HepG2 (cell line): ENCODE data around the gene INAFM1. TPM values are rescaled to one million over a fixed set of nuclear protein-coding genes. Genes with fewer than 3 reads are reported as not detected.

Experiments
- MBNL3 ChIP-seq: fragments of 250-450 bp; sonication (Bioruptor Pico); conservative IDR thresholded peaks from 2 replicates; pipeline ENCODE4 v1.8.0; 2022; ENCODE audit warnings: mild to moderate bottlenecking, inconsistent platforms
- MED1 ChIP-seq: sonication (generic); formaldehyde crosslinking; IDR thresholded peaks from 2 replicates; pipeline ENCODE4 v1.4.0; 2020; ENCODE audit warnings: missing genetic modification reagents
- MIER3 ChIP-seq: IDR thresholded peaks from 2 replicates; pipeline ENCODE4 v1.6.1; 2016; ENCODE audit warnings: missing compliant biosample characterization, borderline replicate concordance
- NR2C2 ChIP-seq: sonication (generic); formaldehyde crosslinking; IDR thresholded peaks from 2 replicates; pipeline ENCODE4 v1.4.0; 2020; ENCODE audit warnings: missing genetic modification reagents, mild to moderate bottlenecking, moderate library complexity, borderline replicate concordance
- PATZ1 ChIP-seq: sonication (generic); formaldehyde crosslinking; IDR thresholded peaks from 2 replicates; pipeline ENCODE4 v1.4.0; 2020; ENCODE audit warnings: missing genetic modification reagents
- PHF20 ChIP-seq: sonication (generic); formaldehyde crosslinking; IDR thresholded peaks from 2 replicates; pipeline ENCODE4 v1.5.0; 2020; ENCODE audit warnings: mild to moderate bottlenecking, missing genetic modification reagents
- REL ChIP-seq: sonication (generic); formaldehyde crosslinking; conservative IDR thresholded peaks from 2 replicates; pipeline ENCODE4 v1.8.0; 2022; ENCODE audit warnings: mild to moderate bottlenecking, missing genetic modification reagents, moderate library complexity
- RFX3 ChIP-seq: IDR thresholded peaks from 2 replicates; pipeline ENCODE4 v1.6.1; 2016; ENCODE audit warnings: missing biosample characterization, missing genetic modification reagents
- SKIL ChIP-seq: sonication (generic); formaldehyde crosslinking; IDR thresholded peaks from 2 replicates; pipeline ENCODE4 v1.8.0; 2022; ENCODE audit warnings: missing genetic modification reagents, mild to moderate bottlenecking, moderate library complexity, borderline replicate concordance
- SP5 ChIP-seq: IDR thresholded peaks from 2 replicates; pipeline ENCODE4 v1.6.1; 2016; ENCODE audit warnings: low read depth, borderline replicate concordance
- TERF1 ChIP-seq: sonication (generic); formaldehyde crosslinking; IDR thresholded peaks from 2 replicates; pipeline ENCODE4 v1.8.0; 2022; ENCODE audit warnings: mild to moderate bottlenecking, missing genetic modification reagents, moderate library complexity
- ZBTB44 ChIP-seq: sonication (generic); formaldehyde crosslinking; IDR thresholded peaks from 2 replicates; pipeline ENCODE4 v1.4.0; 2020; ENCODE audit warnings: missing genetic modification reagents
- ZMYM3 ChIP-seq: sonication (generic); formaldehyde crosslinking; IDR thresholded peaks from 2 replicates; pipeline ENCODE4 v1.5.1; 2020; ENCODE audit warnings: mild to moderate bottlenecking, missing genetic modification reagents
- polyA plus RNA-seq, 8 experiments: library from polyadenylated mRNA; depleted of rRNA in 3 of 8; stranded (reverse) in 7 of 8; unstranded in 1 of 8; fragments of >200 nt; fragmentation: Illumina TruSeq in 4 of 8; extraction: Trizol in 4 of 8; gene quantifications; 2 replicates each; pipeline versions ENCODE4 v1.2.1 to v1.2.3, GENCODE V29; 2011 to 2016; ENCODE audit warnings: low read depth in 4 of 8, missing spikeins in 1 of 8, mixed read lengths in 1 of 8; ENCODE audit not compliant: insufficient read depth in 1 of 8
- total RNA-seq, 5 experiments: library from RNA; depleted of rRNA; stranded (reverse); fragments of >200 nt; fragmentation: Illumina TruSeq; extraction: Trizol; gene quantifications; 2 replicates each; pipeline ENCODE4 v1.2.3, GENCODE V29; 2016; ENCODE audit warnings: low read depth in 1 of 5

The INAFM1 gene
- total and polyA plus RNA-seq, 2 of the 13 experiments (the other 11 are each of a cell fraction or from before 2014, with no cell fraction given), result 0.88 to 1.9 TPM

- 0 out of 2 replicates have a peak, but pooled peaks have one; percentile 66 for TF ChIP-seq TERF1 (CRISPR knock-in tag)
- TF ChIP-seq NR2C2, result no peak
- TF ChIP-seq ZBTB44 (CRISPR knock-in tag), result no peak
- peak; percentile 77 for TF ChIP-seq REL (CRISPR knock-in tag)
- TF ChIP-seq PATZ1 (CRISPR knock-in tag), result peak; percentile 96
- no peak for TF ChIP-seq RFX3 (CRISPR knock-in tag)
- 0 out of 2 replicates have a peak, but pooled peaks have one; percentile 43 for TF ChIP-seq PHF20 (CRISPR knock-in tag)
- TF ChIP-seq MBNL3, result no peak
- peak; percentile 73; the same call in 1 of the 2 replicates for TF ChIP-seq ZMYM3 (CRISPR knock-in tag)
- no peak; the same call in 1 of the 2 replicates for TF ChIP-seq MIER3 (CRISPR knock-in tag)
- TF ChIP-seq MED1 (CRISPR knock-in tag), result peak; percentile 83
- peak; percentile 92 for TF ChIP-seq SKIL
- TF ChIP-seq SP5 (CRISPR knock-in tag), result peak; percentile 63
Observed at GRCh38 chr19:47231215-47232054, 43.2 kb upstream of the INAFM1 start (continued).
